T-cell (primary cell): ENCODE data around the gene LCN15. TPM values are rescaled to one million over a fixed set of nuclear protein-coding genes. Genes with fewer than 3 reads are reported as not detected.

Experiments
- ATAC-seq, 4 experiments: fragments of 200-7000 bp in 3 of 4; fragments of 150-1000 bp in 1 of 4; cut with Tn5 transposase; replicated peaks in 1 of 4; 1 replicate in 3 of 4; 2 replicates in 1 of 4; pipeline ENCODE4 v1.10.0; 2021; ENCODE audit warnings: moderate library complexity in 3 of 4, mild to moderate bottlenecking in 2 of 4, moderate number of reproducible peaks in 1 of 4
- CTCF ChIA-PET, 2 donors: fragments of 300-600 bp; sonication (Branson Sonifier 250); formaldehyde crosslinking; loops; one replicate each; lab custom pipeline; 2022; ENCODE audit warnings: antibody characterized with exemption in 2 of 2; lab: Charles Lee
- POLR2A ChIA-PET, 2 donors: fragments of 300-600 bp; sonication (Branson Sonifier 250); formaldehyde crosslinking; loops; one replicate each; lab custom pipeline; 2022; ENCODE audit warnings: antibody characterized with exemption in 2 of 2; lab: Charles Lee
- DNase-seq, 35 experiments: peaks; one replicate each; pipeline versions ENCODE4 v3.0.0 to v3.0.0-alpha.2; 2013 to 2023
- H3K27ac ChIP-seq: one replicate; pipeline ENCODE4 v1.5.1; 2013; ENCODE audit warnings: low read length
- H3K27me3 ChIP-seq, 2 experiments: replicated peaks in 1 of 2; 1 replicate in 1 of 2; 2 replicates in 1 of 2; pipeline versions ENCODE4 v1.6.1 to v1.7.0; 2013; ENCODE audit warnings: low read length in 1 of 2, mixed read lengths in 1 of 2; ENCODE audit not compliant: control insufficient read depth in 2 of 2, insufficient read depth in 2 of 2; ENCODE audit errors: extremely low read depth in 1 of 2
- H3K36me3 ChIP-seq, 2 donors: 1 replicate in 1 of 2; 2 replicates in 1 of 2; pipeline versions ENCODE4 v1.6.1 to v1.7.0; 2013; ENCODE audit warnings: low read length in 1 of 2; ENCODE audit not compliant: control insufficient read depth in 2 of 2, insufficient read depth in 1 of 2; ENCODE audit errors: extremely low read depth in 1 of 2
- H3K4me1 ChIP-seq, 2 experiments: 1 replicate in 1 of 2; 2 replicates in 1 of 2; pipeline versions ENCODE4 v1.6.1 to v1.7.0; 2013; ENCODE audit warnings: low read length in 2 of 2, mixed read lengths in 1 of 2; ENCODE audit not compliant: insufficient read depth in 2 of 2, control insufficient read depth in 1 of 2; ENCODE audit errors: extremely low read depth in 1 of 2
- H3K4me3 ChIP-seq, 2 donors: 1 replicate in 1 of 2; 2 replicates in 1 of 2; pipeline versions ENCODE4 v1.5.1 to v1.7.0; 2013; ENCODE audit warnings: mild to moderate bottlenecking in 2 of 2, low read length in 1 of 2, moderate library complexity in 1 of 2; ENCODE audit not compliant: control insufficient read depth in 1 of 2; ENCODE audit errors: extremely low read depth in 1 of 2
- H3K9me3 ChIP-seq: 2 replicates; pipeline ENCODE4 v1.7.0; 2013
- H3K27ac Mint-ChIP-seq, 2 donors: one replicate each; pipeline ENCODE4 v1.8.0; 2020 to 2021; ENCODE audit warnings: mild to moderate bottlenecking in 2 of 2, mixed read lengths in 2 of 2
- H3K27me3 Mint-ChIP-seq, 2 donors: one replicate each; pipeline ENCODE4 v1.8.0; 2021 to 2022; ENCODE audit warnings: mixed read lengths in 2 of 2
- H3K36me3 Mint-ChIP-seq: one replicate; pipeline ENCODE4 v1.8.0; 2021; ENCODE audit warnings: mixed read lengths
- H3K4me1 Mint-ChIP-seq, 3 donors: one replicate each; pipeline ENCODE4 v1.8.0; 2020 to 2022; ENCODE audit warnings: mixed read lengths in 3 of 3, mild to moderate bottlenecking in 1 of 3
- H3K4me3 Mint-ChIP-seq, 3 donors: one replicate each; pipeline ENCODE4 v1.8.0; 2020 to 2022; ENCODE audit warnings: mild to moderate bottlenecking in 3 of 3, mixed read lengths in 3 of 3, moderate library complexity in 3 of 3
- H3K9me3 Mint-ChIP-seq, 3 donors: one replicate each; pipeline ENCODE4 v1.8.0; 2020 to 2022; ENCODE audit warnings: mixed read lengths in 3 of 3
- WGBS: methylation state at CpG from one replicate; pipeline ENCODE4 v1.1.5; 2013; ENCODE audit warnings: missing lambda C conversion rate; ENCODE audit not compliant: insufficient coverage; 5-methylcytosine and 5-hydroxymethylcytosine counted together
- total RNA-seq, 35 experiments: library from RNA in 6 of 35; stranded (reverse) in 6 of 35; fragments of 120-200 nt in 1 of 35; gene quantifications; one replicate each; pipeline versions ENCODE4 v1.2.1 to v1.2.4 and lab custom pipeline; 2013 to 2026

LCN15 gene
- total RNA-seq, 5 donors from 2014 or later (not counting 1 experiment from before 2014, with no cell fraction given): not detected

- peaks cover 0 to 4% (median 0%) of the 10 kb centered on the region in 3 donors for H3K4me1 Mint-ChIP-seq
- no peak overlapping the region for H3K27ac Mint-ChIP-seq
- ChIA-PET POLR2A (no interaction called here), CTCF (interaction anchor here in 1 of 2 donors (0.6 kb wide), 1 partner anchor 9 kb away, joined by 3 read pairs; no protein-coding TSS in a partner anchor)
- H3K4me1 ChIP-seq: peaks cover 0 to 4% of the 10 kb centered on the region in 2 experiments
- H3K4me3 Mint-ChIP-seq: no peak overlapping the region
- no peaks in the 10 kb centered on the region for H3K9me3 ChIP-seq
- peaks cover 0 to 13% of the 10 kb centered on the region in 2 donors for H3K27me3 Mint-ChIP-seq
- H3K36me3 ChIP-seq: no peaks in the 10 kb centered on the region
- peak in 1 of 35 experiments; percentile 1 for DNase-seq
- WGBS: 84% methylated on average over 21 of the region's 27 CpGs
- no peak for ATAC-seq
- peaks cover 0 to 80% of the 10 kb centered on the region in 2 experiments for H3K27me3 ChIP-seq
- H3K9me3 Mint-ChIP-seq: no peaks in the 10 kb centered on the region
- no peak overlapping the region for H3K4me3 ChIP-seq
- no peak overlapping the region for H3K27ac ChIP-seq
- H3K36me3 Mint-ChIP-seq: no peaks in the 10 kb centered on the region
These were observed 4.6 kb downstream of the LCN15 start for GRCh38 chr9:136759436-136760325.

GRCh38 chr9:136759001-136759400 lies 5.3 kb downstream of the LCN15 start:
- no peak for ATAC-seq

GRCh38 chr9:136757751-136758140 lies 6.6 kb downstream of the LCN15 start:
- 91% methylated on average over 15 of the region's 20 CpGs for WGBS
- H3K9me3 ChIP-seq: no peaks in the 10 kb centered on the region
- peaks cover 0 to 1% of the 10 kb centered on the region in 2 experiments for H3K4me1 ChIP-seq
- no peak overlapping the region for H3K4me3 ChIP-seq
- ChIA-PET CTCF (interaction anchor here in 1 of 2 donors (0.6 kb wide), 1 partner anchor 20 kb away, joined by 3 read pairs; no protein-coding TSS in a partner anchor), POLR2A (no interaction called here)
- H3K36me3 ChIP-seq: no peaks in the 10 kb centered on the region
- ATAC-seq (no peak), DNase-seq (no peak)
- H3K9me3 Mint-ChIP-seq: peaks cover 0 to 2% (median 2%) of the 10 kb centered on the region in 3 donors
- peaks cover 0 to 78% of the 10 kb centered on the region in 2 experiments for H3K27me3 ChIP-seq
- H3K4me1 Mint-ChIP-seq: peaks cover 0 to 4% (median 0%) of the 10 kb centered on the region in 3 donors
- no peak overlapping the region for H3K27ac Mint-ChIP-seq
- no peak overlapping the region for H3K27ac ChIP-seq
- peaks cover 0 to 11% of the 10 kb centered on the region in 2 donors for H3K27me3 Mint-ChIP-seq
- no peaks in the 10 kb centered on the region for H3K36me3 Mint-ChIP-seq
- no peak overlapping the region for H3K4me3 Mint-ChIP-seq

More at GRCh38 chr9:136759001-136759400, 5.3 kb downstream of the LCN15 start:
- Histone ChIP-seq H3K4me1 (peaks cover 0 to 4% of the 10 kb centered on the region in 2 experiments), H3K36me3 (no peaks in the 10 kb centered on the region), H3K27ac (no peak overlapping the region), H3K9me3 (no peaks in the 10 kb centered on the region), H3K27me3 (peaks cover 0 to 80% of the 10 kb centered on the region in 2 experiments), H3K4me3 (no peak overlapping the region)
- Mint-ChIP-seq H3K27me3 (peaks cover 0 to 13% of the 10 kb centered on the region in 2 donors), H3K9me3 (no peaks in the 10 kb centered on the region), H3K4me1 (peaks cover 0 to 4% (median 0%) of the 10 kb centered on the region in 3 donors), H3K4me3 (no peak overlapping the region), H3K36me3 (no peaks in the 10 kb centered on the region), H3K27ac (no peak overlapping the region)
- no peak for DNase-seq
- ChIA-PET CTCF (interaction anchor here (0.6 to 1.0 kb wide), 3 partner anchors 14 to 42 kb away, joined by 3 to 9 read pairs (median 3); no protein-coding TSS in a partner anchor), POLR2A (no interaction called here)
- WGBS: 89% methylated on average over 4 of the region's 9 CpGs

GRCh38 chr9:136757328-136757727 lies 7.0 kb downstream of the LCN15 start:
- Histone ChIP-seq H3K27ac (no peak overlapping the region), H3K4me3 (no peak overlapping the region), H3K9me3 (no peaks in the 10 kb centered on the region), H3K4me1 (no peaks in the 10 kb centered on the region), H3K36me3 (no peaks in the 10 kb centered on the region), H3K27me3 (peaks cover 0 to 74% of the 10 kb centered on the region in 2 experiments)
- Mint-ChIP-seq H3K27ac (no peak overlapping the region), H3K36me3 (no peaks in the 10 kb centered on the region), H3K4me1 (peaks cover 0 to 4% (median 0%) of the 10 kb centered on the region in 3 donors), H3K9me3 (peaks cover 0 to 6% (median 6%) of the 10 kb centered on the region in 3 donors), H3K4me3 (no peak overlapping the region), H3K27me3 (peaks cover 0 to 11% of the 10 kb centered on the region in 2 donors)
- 87% methylated on average over 20 of the region's 20 CpGs for WGBS
- CTCF ChIA-PET: interaction anchor here in 1 of 2 donors (0.6 kb wide), 1 partner anchor 21 kb away, joined by 3 read pairs; no protein-coding TSS in a partner anchor
- no peak for ATAC-seq
- DNase-seq: no peak
- POLR2A ChIA-PET: no interaction called here

GRCh38 chr9:136756836-136757235 lies 7.5 kb downstream of the LCN15 start:
- Histone ChIP-seq H3K4me1 (no peaks in the 10 kb centered on the region), H3K27ac (no peak overlapping the region), H3K4me3 (no peak overlapping the region), H3K36me3 (no peaks in the 10 kb centered on the region), H3K27me3 (peaks cover 0 to 69% of the 10 kb centered on the region in 2 experiments), H3K9me3 (no peaks in the 10 kb centered on the region)
- Mint-ChIP-seq H3K4me1 (peaks cover 0 to 4% (median 0%) of the 10 kb centered on the region in 3 donors), H3K4me3 (no peak overlapping the region), H3K27me3 (peaks cover 0 to 11% of the 10 kb centered on the region in 2 donors), H3K27ac (no peak overlapping the region), H3K36me3 (no peaks in the 10 kb centered on the region), H3K9me3 (peaks cover 1 to 11% (median 11%) of the 10 kb centered on the region in 3 donors)
- CTCF ChIA-PET: no interaction called here
- no peak for ATAC-seq
- WGBS: 93% methylated on average over 16 of the region's 18 CpGs
- peak in 1 of 35 experiments; percentile 0 for DNase-seq
- POLR2A ChIA-PET: no interaction called here

GRCh38 chr9:136756134-136756438 lies 8.2 kb downstream of the LCN15 start:
- WGBS: 100% methylated on average over 3 of the region's 4 CpGs
- Histone ChIP-seq H3K4me3 (no peak overlapping the region), H3K4me1 (no peaks in the 10 kb centered on the region), H3K27me3 (peaks cover 0 to 66% of the 10 kb centered on the region in 2 experiments), H3K36me3 (no peaks in the 10 kb centered on the region), H3K9me3 (no peaks in the 10 kb centered on the region), H3K27ac (no peak overlapping the region)
- Mint-ChIP-seq H3K4me1 (peaks cover 0 to 4% (median 0%) of the 10 kb centered on the region in 3 donors), H3K36me3 (no peaks in the 10 kb centered on the region), H3K9me3 (peaks cover 6 to 17% (median 16%) of the 10 kb centered on the region in 3 donors), H3K27ac (no peak overlapping the region), H3K4me3 (no peak overlapping the region), H3K27me3 (peaks cover 0 to 7% of the 10 kb centered on the region in 2 donors)
- DNase-seq (no peak), ATAC-seq (no peak)
- CTCF ChIA-PET: no interaction called here
- POLR2A ChIA-PET: no interaction called here
